ENCODE results near the gene PRDM1. TPM values are rescaled to one million over a fixed set of nuclear protein-coding genes. Genes with fewer than 3 reads are reported as not detected.
A peak's percentile ranks its signal among the peaks of the same experiment; 100 is the strongest.

The PRDM1 gene
- polyA plus RNA-seq, 1 of the 3 experiments (the other 2 are of a cell fraction), result 4.0 TPM

DNA sequence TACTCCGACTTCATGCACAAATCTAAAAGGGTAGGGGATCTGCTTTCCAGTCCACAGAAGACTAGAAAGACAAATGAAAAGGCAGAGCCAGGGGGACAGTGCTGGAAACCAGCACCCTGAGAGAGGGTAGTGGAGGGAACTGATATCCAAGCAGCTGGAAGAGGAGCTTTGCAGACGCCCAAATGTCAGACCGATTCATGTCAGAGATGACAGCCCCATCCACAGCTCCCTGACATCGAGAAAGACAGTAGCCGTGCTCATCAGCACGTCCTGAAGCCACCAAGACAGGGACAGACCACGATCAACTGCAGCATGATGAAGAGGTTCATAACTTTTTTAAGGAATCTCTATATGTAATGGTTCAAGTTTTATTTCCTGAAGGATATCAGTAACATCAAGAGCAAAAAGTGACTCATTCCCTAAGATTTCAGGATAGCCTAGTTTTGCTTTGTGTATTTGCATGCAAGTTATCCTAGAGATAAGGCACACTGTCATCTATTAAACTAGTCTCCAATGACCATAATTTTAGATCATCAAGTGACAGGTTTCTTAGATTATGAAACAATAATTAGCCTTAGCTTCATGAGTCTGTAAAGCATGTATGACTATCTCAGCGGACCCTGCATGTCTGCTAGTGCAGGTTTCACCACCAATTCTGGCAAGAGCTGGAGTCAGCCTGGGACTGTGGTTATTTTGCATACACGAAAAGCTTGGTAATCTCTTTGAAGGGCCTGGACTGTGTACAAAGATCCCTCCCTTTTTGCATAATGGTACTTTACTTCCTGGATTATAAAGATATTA, 43.0 kb downstream of the PRDM1 start:
- H3K9me2 ChIP-seq, result no peaks in the 10 kb centered on the region
- H3K27me3 ChIP-seq (ENCODE audit: insufficient read depth), result no peaks in the 10 kb centered on the region
- ChIA-PET POLR2A (no interaction called here), CTCF (interaction anchor here (0.8 to 1.2 kb wide), 2 partner anchors 12 to 172 kb away, joined by 3 read pairs; no protein-coding TSS in a partner anchor)
- peak overlapping the region; percentile 39 to 78; a peak in 3 of 4 replicates for H3K27ac ChIP-seq (ENCODE audit: low read depth in 2 of 2, low read length in 1 of 2)
- no peaks in the 10 kb centered on the region for H3K36me3 ChIP-seq (replicated peaks in 1 of 2; ENCODE audit: control insufficient read depth in 1 of 2, insufficient read depth in 2 of 2, low read length in 1 of 2)
- peak overlapping the region; percentile 73 for H2AFZ ChIP-seq (ENCODE audit: low read depth)
- TF ChIP-seq SIN3A (IDR thresholded peaks at IDR 0.05; ENCODE audit: borderline replicate concordance, low read depth, low read length) (no peak), GATA2 (CRISPR knock-in tag; IDR thresholded peaks at IDR 0.05) (no peak), EP300 (IDR thresholded peaks at IDR 0.05; ENCODE audit: borderline replicate concordance in 1 of 2, low read depth in 1 of 2, low read length in 1 of 2) (peak in 1 of 2 experiments; percentile 80; a peak in 2 of 4 replicates), RFX5 (IDR thresholded peaks at IDR 0.05; ENCODE audit: low read length) (no peak), RCOR1 (IDR thresholded peaks at IDR 0.05; ENCODE audit: low read length) (no peak), FOSL2 (IDR thresholded peaks at IDR 0.05; ENCODE audit: borderline replicate concordance, low read depth) (peak; percentile 87), EZH2phosphoT487 (IDR thresholded peaks at IDR 0.05; ENCODE audit: borderline replicate concordance, low read depth) (no peak), RXRA (IDR thresholded peaks at IDR 0.05; ENCODE audit: borderline replicate concordance, low read depth) (peak; percentile 72; the same call in 1 of the 2 replicates), JUND (IDR thresholded peaks at IDR 0.05) (peak; percentile 92), TEAD4 (IDR thresholded peaks at IDR 0.05; ENCODE audit: borderline replicate concordance, insufficient read depth) (no peak; the same call in 1 of the 2 replicates), SMC3 (IDR thresholded peaks at IDR 0.05; ENCODE audit: low read depth, low read length) (no peak), MEF2A (IDR thresholded peaks at IDR 0.05; ENCODE audit: borderline replicate concordance, low read depth) (0 out of 2 replicates have a peak, but pooled peaks have one; percentile 14), RAD21 (IDR thresholded peaks at IDR 0.05; ENCODE audit: low read length) (no peak), NFIC (IDR thresholded peaks at IDR 0.05; ENCODE audit: borderline replicate concordance) (peak; percentile 48), TCF12 (IDR thresholded peaks at IDR 0.05) (peak; percentile 79; the same call in 1 of the 2 replicates), ELF1 (IDR thresholded peaks at IDR 0.05) (peak; percentile 50; the same call in 1 of the 2 replicates), YY1 (IDR thresholded peaks at IDR 0.05; ENCODE audit: low read depth) (0 out of 2 replicates have a peak, but pooled peaks have one; percentile 20), NRF1 (IDR thresholded peaks at IDR 0.05; ENCODE audit: low read depth, low read length) (no peak), FOXJ3 (CRISPR knock-in tag; IDR thresholded peaks at IDR 0.05) (no peak), GABPA (IDR thresholded peaks at IDR 0.05; ENCODE audit: low read depth) (no peak)
- TF ChIP-seq, protein P1, sequence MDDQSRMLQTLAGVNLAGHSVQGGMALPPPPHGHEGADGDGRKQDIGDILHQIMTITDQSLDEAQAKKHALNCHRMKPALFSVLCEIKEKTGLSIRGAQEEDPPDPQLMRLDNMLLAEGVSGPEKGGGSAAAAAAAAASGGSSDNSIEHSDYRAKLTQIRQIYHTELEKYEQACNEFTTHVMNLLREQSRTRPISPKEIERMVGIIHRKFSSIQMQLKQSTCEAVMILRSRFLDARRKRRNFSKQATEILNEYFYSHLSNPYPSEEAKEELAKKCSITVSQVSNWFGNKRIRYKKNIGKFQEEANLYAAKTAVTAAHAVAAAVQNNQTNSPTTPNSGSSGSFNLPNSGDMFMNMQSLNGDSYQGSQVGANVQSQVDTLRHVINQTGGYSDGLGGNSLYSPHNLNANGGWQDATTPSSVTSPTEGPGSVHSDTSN (IDR thresholded peaks at IDR 0.05), result peak; percentile 67
- TF ChIP-seq, protein P2, sequence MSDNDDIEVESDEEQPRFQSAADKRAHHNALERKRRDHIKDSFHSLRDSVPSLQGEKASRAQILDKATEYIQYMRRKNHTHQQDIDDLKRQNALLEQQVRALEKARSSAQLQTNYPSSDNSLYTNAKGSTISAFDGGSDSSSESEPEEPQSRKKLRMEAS (IDR thresholded peaks at IDR 0.05; ENCODE audit: low read depth), result peak; percentile 39
- TF ChIP-seq, protein P3, sequence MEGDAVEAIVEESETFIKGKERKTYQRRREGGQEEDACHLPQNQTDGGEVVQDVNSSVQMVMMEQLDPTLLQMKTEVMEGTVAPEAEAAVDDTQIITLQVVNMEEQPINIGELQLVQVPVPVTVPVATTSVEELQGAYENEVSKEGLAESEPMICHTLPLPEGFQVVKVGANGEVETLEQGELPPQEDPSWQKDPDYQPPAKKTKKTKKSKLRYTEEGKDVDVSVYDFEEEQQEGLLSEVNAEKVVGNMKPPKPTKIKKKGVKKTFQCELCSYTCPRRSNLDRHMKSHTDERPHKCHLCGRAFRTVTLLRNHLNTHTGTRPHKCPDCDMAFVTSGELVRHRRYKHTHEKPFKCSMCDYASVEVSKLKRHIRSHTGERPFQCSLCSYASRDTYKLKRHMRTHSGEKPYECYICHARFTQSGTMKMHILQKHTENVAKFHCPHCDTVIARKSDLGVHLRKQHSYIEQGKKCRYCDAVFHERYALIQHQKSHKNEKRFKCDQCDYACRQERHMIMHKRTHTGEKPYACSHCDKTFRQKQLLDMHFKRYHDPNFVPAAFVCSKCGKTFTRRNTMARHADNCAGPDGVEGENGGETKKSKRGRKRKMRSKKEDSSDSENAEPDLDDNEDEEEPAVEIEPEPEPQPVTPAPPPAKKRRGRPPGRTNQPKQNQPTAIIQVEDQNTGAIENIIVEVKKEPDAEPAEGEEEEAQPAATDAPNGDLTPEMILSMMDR (IDR thresholded peaks at IDR 0.05), result no peak
- H3K9ac ChIP-seq, result peak overlapping the region; percentile 45; the same call in 1 of the 2 replicates
- 45% methylated on average over 9 of the region's 9 CpGs for WGBS (ENCODE audit: low lambda C conversion rate)
- H3K4me1 ChIP-seq (ENCODE audit: control insufficient read depth in 1 of 2, insufficient read depth in 2 of 2, low read depth in 1 of 2, low read length in 1 of 2), result peaks cover 0 to 11% of the 10 kb centered on the region in 2 experiments; a peak in 3 of 4 replicates
- no peaks in the 10 kb centered on the region for H4K20me1 ChIP-seq (ENCODE audit: insufficient read depth)
- peak overlapping the region; percentile 69 for H3K4me2 ChIP-seq
- H3K9me3 ChIP-seq, result no peaks in the 10 kb centered on the region
- peak overlapping the region; percentile 24 to 30; a peak in 2 of 4 replicates for H3K4me3 ChIP-seq (ENCODE audit: low read depth in 2 of 2, low read length in 1 of 2)
- H3K79me2 ChIP-seq (ENCODE audit: insufficient read depth), result no peaks in the 10 kb centered on the region
- no peak for DNase-seq
- peaks cover 24% of the 10 kb centered on the region for H3F3A ChIP-seq (replicated peaks; ENCODE audit: insufficient read depth)

Measured in SK-N-SH (cell line).